ACC112 (cell line): ENCODE measurements around the gene PTPN22.

Experiments
- H2AFZ ChIP-seq: fragments of 200-600 bp; sonication (generic); one replicate; pipeline ENCODE4 v1.6.0; 2017; ENCODE audit warnings: antibody characterized with exemption, low read length; ENCODE audit not compliant: unreplicated experiment
- H3K27ac ChIP-seq: fragments of 200-600 bp; sonication (generic); 2 replicates; pipeline ENCODE4 v1.5.1; 2014; ENCODE audit warnings: low read depth, mild to moderate bottlenecking, antibody characterized with exemption, low read length, moderate library complexity
- H3K27me3 ChIP-seq: fragments of 200-600 bp; sonication (generic); 2 replicates; pipeline ENCODE4 v1.6.1; 2014; ENCODE audit warnings: mild to moderate bottlenecking, antibody characterized with exemption, low read length, moderate library complexity, mixed read lengths; ENCODE audit not compliant: insufficient read depth
- H3K36me3 ChIP-seq: fragments of 200-600 bp; sonication (generic); 2 replicates; pipeline ENCODE4 v1.6.1; 2016; ENCODE audit warnings: mild to moderate bottlenecking, antibody characterized with exemption, low read length, moderate library complexity, mixed read lengths; ENCODE audit not compliant: insufficient read depth
- H3K4me1 ChIP-seq: fragments of 200-600 bp; sonication (generic); one replicate; pipeline ENCODE4 v1.6.1; 2016; ENCODE audit warnings: low read length, mixed read lengths; ENCODE audit not compliant: insufficient read depth, unreplicated experiment, control insufficient read depth
- H3K4me3 ChIP-seq: fragments of 200-600 bp; sonication (generic); 2 replicates; pipeline ENCODE4 v1.5.1; 2014; ENCODE audit warnings: mild to moderate bottlenecking, low read depth, low read length
- H3K79me2 ChIP-seq: fragments of 200-600 bp; sonication (generic); one replicate; pipeline ENCODE4 v1.6.0; 2016; ENCODE audit warnings: low read length; ENCODE audit not compliant: control insufficient read depth, unreplicated experiment, insufficient read depth

PTPN22 gene

GRCh38 chr1:113886417-113887401, 15.2 kb upstream of the PTPN22 start:
- Histone ChIP-seq H3K4me3 (no peak overlapping the region), H3K4me1 (peaks cover 4% of the 10 kb centered on the region), H3K27me3 (no peaks in the 10 kb centered on the region), H2AFZ (no peak overlapping the region), H3K36me3 (no peaks in the 10 kb centered on the region), H3K79me2 (no peaks in the 10 kb centered on the region), H3K27ac (no peak overlapping the region)

GRCh38 chr1:113881661-113882060, 10.1 kb upstream of the PTPN22 start:
- Histone ChIP-seq H3K4me3 (no peak overlapping the region), H3K4me1 (no peaks in the 10 kb centered on the region), H3K27me3 (no peaks in the 10 kb centered on the region), H3K27ac (no peak overlapping the region), H2AFZ (no peak overlapping the region), H3K36me3 (no peaks in the 10 kb centered on the region), H3K79me2 (no peaks in the 10 kb centered on the region)

- Histone ChIP-seq H2AFZ (no peak overlapping the region), H3K36me3 (no peaks in the 10 kb centered on the region), H3K4me3 (no peak overlapping the region), H3K79me2 (no peaks in the 10 kb centered on the region), H3K27ac (no peak overlapping the region), H3K27me3 (no peaks in the 10 kb centered on the region), H3K4me1 (no peaks in the 10 kb centered on the region)
Measured at GRCh38 chr1:113879739-113880038, 8.2 kb upstream of the PTPN22 start.

- Histone ChIP-seq H3K4me1 (peaks cover 3% of the 10 kb centered on the region), H2AFZ (no peak overlapping the region), H3K27ac (no peak overlapping the region), H3K27me3 (no peaks in the 10 kb centered on the region), H3K36me3 (no peaks in the 10 kb centered on the region), H3K4me3 (no peak overlapping the region), H3K79me2 (no peaks in the 10 kb centered on the region)
Measured at GRCh38 chr1:113876176-113876575, 4.7 kb upstream of the PTPN22 start.

- Histone ChIP-seq H3K79me2 (no peaks in the 10 kb centered on the region), H3K27me3 (no peaks in the 10 kb centered on the region), H3K4me1 (peaks cover 3% of the 10 kb centered on the region), H3K36me3 (no peaks in the 10 kb centered on the region), H2AFZ (no peak overlapping the region), H3K4me3 (no peak overlapping the region), H3K27ac (no peak overlapping the region)
Measured at GRCh38 chr1:113875714-113876113, 4.2 kb upstream of the PTPN22 start.

GRCh38 chr1:113874012-113874879, 2.7 kb upstream of the PTPN22 start:
- H3K27me3 ChIP-seq, result no peaks in the 10 kb centered on the region
- H3K4me1 ChIP-seq, result peaks cover 3% of the 10 kb centered on the region
- no peak overlapping the region for H3K27ac ChIP-seq
- no peak overlapping the region for H2AFZ ChIP-seq
- H3K4me3 ChIP-seq, result no peak overlapping the region
- H3K36me3 ChIP-seq, result no peaks in the 10 kb centered on the region
- no peaks in the 10 kb centered on the region for H3K79me2 ChIP-seq

- H3K4me1 ChIP-seq, result peaks cover 14% of the 10 kb centered on the region
- H3K27ac ChIP-seq, result no peak overlapping the region
- no peaks in the 10 kb centered on the region for H3K36me3 ChIP-seq
- H3K79me2 ChIP-seq, result no peaks in the 10 kb centered on the region
- no peaks in the 10 kb centered on the region for H3K27me3 ChIP-seq
- H3K4me3 ChIP-seq, result no peak overlapping the region
- H2AFZ ChIP-seq, result peak overlapping the region; percentile 52
Measured at GRCh38 chr1:113872219-113872935, 865 bp upstream of the PTPN22 start.

- no peaks in the 10 kb centered on the region for H3K79me2 ChIP-seq
- H3K36me3 ChIP-seq, result no peaks in the 10 kb centered on the region
- H3K27ac ChIP-seq, result no peak overlapping the region
- peaks cover 14% of the 10 kb centered on the region for H3K4me1 ChIP-seq
- no peaks in the 10 kb centered on the region for H3K27me3 ChIP-seq
- no peak overlapping the region for H2AFZ ChIP-seq
- no peak overlapping the region for H3K4me3 ChIP-seq
Measured at GRCh38 chr1:113870778-113871177, 734 bp downstream of the PTPN22 start.

- Histone ChIP-seq H2AFZ (peak overlapping the region; percentile 51), H3K27ac (peak overlapping the region; percentile 59), H3K79me2 (no peaks in the 10 kb centered on the region), H3K27me3 (no peaks in the 10 kb centered on the region), H3K36me3 (no peaks in the 10 kb centered on the region), H3K4me1 (peaks cover 14% of the 10 kb centered on the region), H3K4me3 (no peak overlapping the region)
Measured at GRCh38 chr1:113868387-113869083, 3.0 kb downstream of the PTPN22 start.

- Histone ChIP-seq H3K4me3 (no peak overlapping the region), H3K79me2 (no peaks in the 10 kb centered on the region), H3K4me1 (peaks cover 27% of the 10 kb centered on the region), H2AFZ (no peak overlapping the region), H3K36me3 (no peaks in the 10 kb centered on the region), H3K27ac (peak overlapping the region; percentile 90), H3K27me3 (no peaks in the 10 kb centered on the region)
Measured at GRCh38 chr1:113861641-113862040, 9.9 kb downstream of the PTPN22 start.
